ENCODE measurements around the gene TREX2. TPM values are rescaled to one million over a fixed set of nuclear protein-coding genes. Genes with fewer than 3 reads are reported as not detected.

The TREX2 gene
- total RNA-seq (under 1 TPM in 6 of 9 donors, not detected in 3; 0.22 to 0.48 (median 0.29) TPM), polyA plus RNA-seq (under 1 TPM; 0.23 to 0.32 TPM)
- long read RNA-seq, donor 1, partial matches to known transcripts = 4 of 5 reads
- long read RNA-seq, donor 1, other reads (novel, unspliced or antisense) = 1 of 5 reads
- long read RNA-seq, donor 2, partial matches to known transcripts = 17 of 22 reads
- long read RNA-seq, donor 2, other reads (novel, unspliced or antisense) = 5 of 22 reads
- long read RNA-seq, donor 3, partial matches to known transcripts = 2 of 4 reads
- long read RNA-seq, donor 3, other reads (novel, unspliced or antisense) = 2 of 4 reads

GRCh38 chrX:153445856-153446635, at the start of gene TREX2:
Gene TREX2, minus strand, starts transcription at chrX:153446056. Its CDS starts 626 bp downstream, at chrX:153445430.
- H3K36me3 ChIP-seq = peaks cover 0 to 7% (median 0%) of the 10 kb centered on the region in 9 donors
- no peak within 1 kb of the TSS for H3K27ac ChIP-seq
- H3K9me3 ChIP-seq = no peaks in the 10 kb centered on the region
- ATAC-seq (no peak), DNase-seq (no peak)
- intact Hi-C loops (cut with DNase I) = loop anchor here in 1 of 10 donors (10.0 kb wide), 1 partner anchor 411 kb away; no protein-coding TSS in a partner anchor
- H3K27me3 ChIP-seq = peaks cover 0 to 4% (median 0%) of the 10 kb centered on the region in 9 donors
- TF ChIP-seq CTCF (IDR thresholded peaks at IDR 0.05) (no peak), POLR2A (IDR thresholded peaks at IDR 0.05) (no peak)
- H3K4me1 ChIP-seq = no peaks in the 10 kb centered on the region
- 85 to 92% (median 86%) methylated on average over 25 to 30 of the region's 30 CpGs for WGBS, 4 donors
- H3K4me3 ChIP-seq = no peak within 1 kb of the TSS

GRCh38 chrX:153495362-153495751, 49.5 kb upstream of the TREX2 start:
- intact Hi-C loops (cut with DNase I) = loop anchor here in 2 of 10 donors (2.0 kb wide), 1 partner anchor 25 kb away; the partner anchor contains the start of gene HAUS7 (in 2 of the 2)
- H3K27ac ChIP-seq = peak overlapping the region in 10 of 12 donors; percentile 46 to 87 (median 70)

GRCh38 chrX:153494541-153495361, 48.9 kb upstream of the TREX2 start, which contains the start of gene BGN:
Gene BGN, plus strand, starts transcription at chrX:153494980. Its CDS starts 9,652 bp downstream, at chrX:153504632.
- TF ChIP-seq CTCF (IDR thresholded peaks at IDR 0.05) (peak in 10 of 12 donors; percentile 10 to 47 (median 28)), POLR2A (IDR thresholded peaks at IDR 0.05) (no peak)
- H3K4me3 ChIP-seq = peak within 1 kb of the TSS in 11 of 12 donors; percentile 38 to 66 (median 51)
- H3K36me3 ChIP-seq = no peaks in the 10 kb centered on the region
- H3K4me1 ChIP-seq = peaks cover 0 to 21% (median 0%) of the 10 kb centered on the region in 12 donors
- intact Hi-C loops (cut with DNase I) = loop anchor here in 2 of 10 donors (2.0 kb wide), 1 partner anchor 24 kb away; the partner anchor contains the start of gene HAUS7 (in 2 of the 2)
- ATAC-seq (peak; percentile 26 to 64 (median 44)), DNase-seq (peak; percentile 61 to 78 (median 68))
- H3K9me3 ChIP-seq = no peaks in the 10 kb centered on the region
- peaks cover 0 to 14% (median 0%) of the 10 kb centered on the region in 9 donors for H3K27me3 ChIP-seq
- H3K27ac ChIP-seq = peak within 1 kb of the TSS in 11 of 12 donors; percentile 53 to 87 (median 71)
- WGBS, 4 donors = 9 to 47% (median 30%) methylated on average over 22 to 38 of the region's 41 CpGs

More at GRCh38 chrX:153495362-153495751, 49.5 kb upstream of the TREX2 start:
- peak in 2 of 4 donors; percentile 18 to 36 for ATAC-seq
- Histone ChIP-seq H3K27me3 (peaks cover 0 to 14% (median 0%) of the 10 kb centered on the region in 9 donors), H3K9me3 (no peaks in the 10 kb centered on the region), H3K36me3 (no peaks in the 10 kb centered on the region), H3K4me3 (peak overlapping the region in 11 of 12 donors; percentile 38 to 66 (median 51)), H3K4me1 (peaks cover 0 to 21% (median 0%) of the 10 kb centered on the region in 12 donors)
- WGBS, 4 donors = 30 to 70% (median 40%) methylated on average over 15 to 17 of the region's 17 CpGs
- DNase-seq = peak in 1 of 5 donors; percentile 51
- TF ChIP-seq CTCF (IDR thresholded peaks at IDR 0.05) (no peak), POLR2A (IDR thresholded peaks at IDR 0.05) (no peak)

All from heart left ventricle (tissue), 16 donors.